Skeletal muscle satellite cell (primary cell): Measurements from ENCODE around the gene NFKBIL1.

ENCODE experiments used
- H3K27me3 ChIP-seq: 2 replicates; pipeline ENCODE4 v1.7.0; 2013; ENCODE audit warnings: low read length; ENCODE audit not compliant: control insufficient read depth, insufficient read depth
- H3K36me3 ChIP-seq: 2 replicates; pipeline ENCODE4 v1.7.0; 2013; ENCODE audit warnings: mild to moderate bottlenecking, control low read depth, low read length; ENCODE audit not compliant: insufficient read depth
- H3K4me1 ChIP-seq: 2 replicates; pipeline ENCODE4 v1.7.0; 2013; ENCODE audit warnings: low read length; ENCODE audit not compliant: control insufficient read depth, insufficient read depth
- H3K4me2 ChIP-seq: 2 replicates; pipeline ENCODE4 v1.7.0; 2013; ENCODE audit warnings: mild to moderate bottlenecking, low read length
- H3K4me3 ChIP-seq: 2 replicates; pipeline ENCODE4 v1.7.0; 2013; ENCODE audit warnings: low read length
- H3K9ac ChIP-seq: 2 replicates; pipeline ENCODE4 v1.7.0; 2013; ENCODE audit warnings: mild to moderate bottlenecking, low read depth, low read length, moderate library complexity
- H3K9me3 ChIP-seq: replicated peaks from 2 replicates; pipeline ENCODE4 v1.7.0; 2013; ENCODE audit warnings: mild to moderate bottlenecking, control low read depth, low read length

The NFKBIL1 gene

DNA sequence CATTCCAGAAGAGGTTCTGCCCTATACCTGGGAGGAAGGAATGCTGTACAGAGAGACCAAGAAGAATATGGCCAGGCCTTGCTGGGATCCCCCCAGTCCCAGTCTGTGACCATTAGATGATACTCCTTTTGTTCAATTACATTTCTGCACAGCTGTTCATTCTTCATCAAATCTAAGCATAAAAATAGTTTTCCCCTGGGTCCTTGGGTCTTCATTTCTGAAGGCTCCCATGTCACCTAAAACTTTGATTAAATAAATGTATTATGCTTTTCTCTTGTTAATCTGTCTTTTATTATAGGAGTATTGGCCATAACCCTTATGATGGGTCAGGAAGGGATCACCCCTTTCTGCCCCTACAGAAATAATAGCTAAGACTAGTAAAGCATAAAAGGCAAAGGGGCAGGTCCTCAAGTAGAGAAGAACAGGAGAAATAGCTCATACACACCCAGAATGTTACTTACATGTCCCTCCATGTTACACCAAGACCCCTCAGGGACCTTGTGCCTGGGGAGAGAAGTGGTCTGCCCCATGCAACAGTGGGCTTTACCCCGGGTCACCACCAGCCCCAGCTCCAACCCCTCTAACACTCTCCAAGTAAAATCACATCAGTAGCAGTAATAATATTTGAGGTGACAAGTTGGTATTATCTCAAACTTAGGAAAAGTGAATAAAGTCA, 22.6 kb downstream of the NFKBIL1 start:
- no peak overlapping the region for H3K4me2 ChIP-seq
- no peaks in the 10 kb centered on the region for H3K4me1 ChIP-seq
- H3K4me3 ChIP-seq: no peak overlapping the region
- peaks cover 3% of the 10 kb centered on the region for H3K27me3 ChIP-seq
- H3K36me3 ChIP-seq: no peaks in the 10 kb centered on the region
- H3K9me3 ChIP-seq: no peaks in the 10 kb centered on the region
- H3K9ac ChIP-seq: no peak overlapping the region

DNA sequence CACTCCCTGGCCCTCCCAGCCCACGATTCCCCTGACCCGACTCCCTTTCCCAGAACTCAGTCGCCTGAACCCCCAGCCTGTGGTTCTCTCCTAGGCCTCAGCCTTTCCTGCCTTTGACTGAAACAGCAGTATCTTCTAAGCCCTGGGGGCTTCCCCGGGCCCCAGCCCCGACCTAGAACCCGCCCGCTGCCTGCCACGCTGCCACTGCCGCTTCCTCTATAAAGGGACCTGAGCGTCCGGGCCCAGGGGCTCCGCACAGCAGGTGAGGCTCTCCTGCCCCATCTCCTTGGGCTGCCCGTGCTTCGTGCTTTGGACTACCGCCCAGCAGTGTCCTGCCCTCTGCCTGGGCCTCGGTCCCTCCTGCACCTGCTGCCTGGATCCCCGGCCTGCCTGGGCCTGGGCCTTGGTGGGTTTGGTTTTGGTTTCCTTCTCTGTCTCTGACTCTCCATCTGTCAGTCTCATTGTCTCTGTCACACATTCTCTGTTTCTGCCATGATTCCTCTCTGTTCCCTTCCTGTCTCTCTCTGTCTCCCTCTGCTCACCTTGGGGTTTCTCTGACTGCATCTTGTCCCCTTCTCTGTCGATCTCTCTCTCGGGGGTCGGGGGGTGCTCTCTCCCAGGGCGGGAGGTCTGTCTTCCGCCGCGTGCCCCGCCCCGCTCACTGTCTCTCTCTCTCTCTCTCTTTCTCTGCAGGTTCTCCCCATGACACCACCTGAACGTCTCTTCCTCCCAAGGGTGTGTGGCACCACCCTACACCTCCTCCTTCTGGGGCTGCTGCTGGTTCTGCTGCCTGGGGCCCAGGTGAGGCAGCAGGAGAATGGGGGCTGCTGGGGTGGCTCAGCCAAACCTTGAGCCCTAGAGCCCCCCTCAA, 24.9 kb downstream of the NFKBIL1 start, which contains the start of gene LTA:
Gene LTA, plus strand, starts transcription at position 249 of the 871 bp plus-strand sequence. Its CDS starts 454 bp downstream, at position 703.
- peaks cover 12% of the 10 kb centered on the region for H3K27me3 ChIP-seq
- H3K4me3 ChIP-seq: no peak within 1 kb of the TSS
- H3K4me2 ChIP-seq: no peak within 1 kb of the TSS
- H3K9ac ChIP-seq: no peak within 1 kb of the TSS
- no peaks in the 10 kb centered on the region for H3K9me3 ChIP-seq
- H3K36me3 ChIP-seq: no peaks in the 10 kb centered on the region
- peaks cover 4% of the 10 kb centered on the region for H3K4me1 ChIP-seq

DNA sequence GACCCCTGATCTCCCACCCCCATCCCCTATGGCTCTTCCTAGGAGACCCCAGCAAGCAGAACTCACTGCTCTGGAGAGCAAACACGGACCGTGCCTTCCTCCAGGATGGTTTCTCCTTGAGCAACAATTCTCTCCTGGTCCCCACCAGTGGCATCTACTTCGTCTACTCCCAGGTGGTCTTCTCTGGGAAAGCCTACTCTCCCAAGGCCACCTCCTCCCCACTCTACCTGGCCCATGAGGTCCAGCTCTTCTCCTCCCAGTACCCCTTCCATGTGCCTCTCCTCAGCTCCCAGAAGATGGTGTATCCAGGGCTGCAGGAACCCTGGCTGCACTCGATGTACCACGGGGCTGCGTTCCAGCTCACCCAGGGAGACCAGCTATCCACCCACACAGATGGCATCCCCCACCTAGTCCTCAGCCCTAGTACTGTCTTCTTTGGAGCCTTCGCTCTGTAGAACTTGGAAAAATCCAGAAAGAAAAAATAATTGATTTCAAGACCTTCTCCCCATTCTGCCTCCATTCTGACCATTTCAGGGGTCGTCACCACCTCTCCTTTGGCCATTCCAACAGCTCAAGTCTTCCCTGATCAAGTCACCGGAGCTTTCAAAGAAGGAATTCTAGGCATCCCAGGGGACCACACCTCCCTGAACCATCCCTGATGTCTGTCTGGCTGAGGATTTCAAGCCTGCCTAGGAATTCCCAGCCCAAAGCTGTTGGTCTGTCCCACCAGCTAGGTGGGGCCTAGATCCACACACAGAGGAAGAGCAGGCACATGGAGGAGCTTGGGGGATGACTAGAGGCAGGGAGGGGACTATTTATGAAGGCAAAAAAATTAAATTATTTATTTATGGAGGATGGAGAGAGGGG, 26.1 kb downstream of the NFKBIL1 start:
- no peak overlapping the region for H3K9ac ChIP-seq
- H3K9me3 ChIP-seq: no peaks in the 10 kb centered on the region
- no peak overlapping the region for H3K4me3 ChIP-seq
- no peak overlapping the region for H3K4me2 ChIP-seq
- no peaks in the 10 kb centered on the region for H3K36me3 ChIP-seq
- peaks cover 4% of the 10 kb centered on the region for H3K4me1 ChIP-seq
- peaks cover 12% of the 10 kb centered on the region for H3K27me3 ChIP-seq

DNA sequence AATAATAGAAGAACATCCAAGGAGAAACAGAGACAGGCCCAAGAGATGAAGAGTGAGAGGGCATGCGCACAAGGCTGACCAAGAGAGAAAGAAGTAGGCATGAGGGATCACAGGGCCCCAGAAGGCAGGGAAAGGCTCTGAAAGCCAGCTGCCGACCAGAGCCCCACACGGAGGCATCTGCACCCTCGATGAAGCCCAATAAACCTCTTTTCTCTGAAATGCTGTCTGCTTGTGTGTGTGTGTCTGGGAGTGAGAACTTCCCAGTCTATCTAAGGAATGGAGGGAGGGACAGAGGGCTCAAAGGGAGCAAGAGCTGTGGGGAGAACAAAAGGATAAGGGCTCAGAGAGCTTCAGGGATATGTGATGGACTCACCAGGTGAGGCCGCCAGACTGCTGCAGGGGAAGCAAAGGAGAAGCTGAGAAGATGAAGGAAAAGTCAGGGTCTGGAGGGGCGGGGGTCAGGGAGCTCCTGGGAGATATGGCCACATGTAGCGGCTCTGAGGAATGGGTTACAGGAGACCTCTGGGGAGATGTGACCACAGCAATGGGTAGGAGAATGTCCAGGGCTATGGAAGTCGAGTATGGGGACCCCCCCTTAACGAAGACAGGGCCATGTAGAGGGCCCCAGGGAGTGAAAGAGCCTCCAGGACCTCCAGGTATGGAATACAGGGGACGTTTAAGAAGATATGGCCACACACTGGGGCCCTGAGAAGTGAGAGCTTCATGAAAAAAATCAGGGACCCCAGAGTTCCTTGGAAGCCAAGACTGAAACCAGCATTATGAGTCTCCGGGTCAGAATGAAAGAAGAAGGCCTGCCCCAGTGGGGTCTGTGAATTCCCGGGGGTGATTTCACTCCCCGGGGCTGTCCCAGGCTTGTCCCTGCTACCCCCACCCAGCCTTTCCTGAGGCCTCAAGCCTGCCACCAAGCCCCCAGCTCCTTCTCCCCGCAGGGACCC, 27.0 kb downstream of the NFKBIL1 start:
- H3K4me3 ChIP-seq: no peak overlapping the region
- H3K36me3 ChIP-seq: no peaks in the 10 kb centered on the region
- no peak overlapping the region for H3K4me2 ChIP-seq
- H3K4me1 ChIP-seq: peaks cover 4% of the 10 kb centered on the region
- peaks cover 12% of the 10 kb centered on the region for H3K27me3 ChIP-seq
- H3K9me3 ChIP-seq: no peaks in the 10 kb centered on the region
- H3K9ac ChIP-seq: no peak overlapping the region

DNA sequence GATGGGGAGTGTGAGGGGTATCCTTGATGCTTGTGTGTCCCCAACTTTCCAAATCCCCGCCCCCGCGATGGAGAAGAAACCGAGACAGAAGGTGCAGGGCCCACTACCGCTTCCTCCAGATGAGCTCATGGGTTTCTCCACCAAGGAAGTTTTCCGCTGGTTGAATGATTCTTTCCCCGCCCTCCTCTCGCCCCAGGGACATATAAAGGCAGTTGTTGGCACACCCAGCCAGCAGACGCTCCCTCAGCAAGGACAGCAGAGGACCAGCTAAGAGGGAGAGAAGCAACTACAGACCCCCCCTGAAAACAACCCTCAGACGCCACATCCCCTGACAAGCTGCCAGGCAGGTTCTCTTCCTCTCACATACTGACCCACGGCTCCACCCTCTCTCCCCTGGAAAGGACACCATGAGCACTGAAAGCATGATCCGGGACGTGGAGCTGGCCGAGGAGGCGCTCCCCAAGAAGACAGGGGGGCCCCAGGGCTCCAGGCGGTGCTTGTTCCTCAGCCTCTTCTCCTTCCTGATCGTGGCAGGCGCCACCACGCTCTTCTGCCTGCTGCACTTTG, 28.0 kb downstream of the NFKBIL1 start, which contains the start of gene TNF:
Gene TNF, plus strand, starts transcription at position 231 of the 567 bp plus-strand sequence. Its CDS starts 177 bp downstream, at position 408.
- Histone ChIP-seq H3K9me3 (no peaks in the 10 kb centered on the region), H3K4me3 (no peak within 1 kb of the TSS), H3K36me3 (no peaks in the 10 kb centered on the region), H3K4me1 (peaks cover 4% of the 10 kb centered on the region), H3K27me3 (peaks cover 12% of the 10 kb centered on the region), H3K9ac (no peak within 1 kb of the TSS), H3K4me2 (no peak within 1 kb of the TSS)

DNA sequence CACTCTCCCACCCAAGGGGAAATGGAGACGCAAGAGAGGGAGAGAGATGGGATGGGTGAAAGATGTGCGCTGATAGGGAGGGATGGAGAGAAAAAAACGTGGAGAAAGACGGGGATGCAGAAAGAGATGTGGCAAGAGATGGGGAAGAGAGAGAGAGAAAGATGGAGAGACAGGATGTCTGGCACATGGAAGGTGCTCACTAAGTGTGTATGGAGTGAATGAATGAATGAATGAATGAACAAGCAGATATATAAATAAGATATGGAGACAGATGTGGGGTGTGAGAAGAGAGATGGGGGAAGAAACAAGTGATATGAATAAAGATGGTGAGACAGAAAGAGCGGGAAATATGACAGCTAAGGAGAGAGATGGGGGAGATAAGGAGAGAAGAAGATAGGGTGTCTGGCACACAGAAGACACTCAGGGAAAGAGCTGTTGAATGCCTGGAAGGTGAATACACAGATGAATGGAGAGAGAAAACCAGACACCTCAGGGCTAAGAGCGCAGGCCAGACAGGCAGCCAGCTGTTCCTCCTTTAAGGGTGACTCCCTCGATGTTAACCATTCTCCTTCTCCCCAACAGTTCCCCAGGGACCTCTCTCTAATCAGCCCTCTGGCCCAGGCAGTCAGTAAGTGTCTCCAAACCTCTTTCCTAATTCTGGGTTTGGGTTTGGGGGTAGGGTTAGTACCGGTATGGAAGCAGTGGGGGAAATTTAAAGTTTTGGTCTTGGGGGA, 28.7 kb downstream of the NFKBIL1 start:
- H3K4me3 ChIP-seq: no peak overlapping the region
- no peaks in the 10 kb centered on the region for H3K9me3 ChIP-seq
- peaks cover 12% of the 10 kb centered on the region for H3K27me3 ChIP-seq
- H3K36me3 ChIP-seq: no peaks in the 10 kb centered on the region
- H3K4me2 ChIP-seq: no peak overlapping the region
- no peak overlapping the region for H3K9ac ChIP-seq
- peaks cover 4% of the 10 kb centered on the region for H3K4me1 ChIP-seq

DNA sequence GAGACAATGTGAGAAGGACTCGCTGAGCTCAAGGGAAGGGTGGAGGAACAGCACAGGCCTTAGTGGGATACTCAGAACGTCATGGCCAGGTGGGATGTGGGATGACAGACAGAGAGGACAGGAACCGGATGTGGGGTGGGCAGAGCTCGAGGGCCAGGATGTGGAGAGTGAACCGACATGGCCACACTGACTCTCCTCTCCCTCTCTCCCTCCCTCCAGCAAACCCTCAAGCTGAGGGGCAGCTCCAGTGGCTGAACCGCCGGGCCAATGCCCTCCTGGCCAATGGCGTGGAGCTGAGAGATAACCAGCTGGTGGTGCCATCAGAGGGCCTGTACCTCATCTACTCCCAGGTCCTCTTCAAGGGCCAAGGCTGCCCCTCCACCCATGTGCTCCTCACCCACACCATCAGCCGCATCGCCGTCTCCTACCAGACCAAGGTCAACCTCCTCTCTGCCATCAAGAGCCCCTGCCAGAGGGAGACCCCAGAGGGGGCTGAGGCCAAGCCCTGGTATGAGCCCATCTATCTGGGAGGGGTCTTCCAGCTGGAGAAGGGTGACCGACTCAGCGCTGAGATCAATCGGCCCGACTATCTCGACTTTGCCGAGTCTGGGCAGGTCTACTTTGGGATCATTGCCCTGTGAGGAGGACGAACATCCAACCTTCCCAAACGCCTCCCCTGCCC, 29.6 kb downstream of the NFKBIL1 start:
- Histone ChIP-seq H3K9ac (no peak overlapping the region), H3K9me3 (no peaks in the 10 kb centered on the region), H3K4me3 (no peak overlapping the region), H3K36me3 (no peaks in the 10 kb centered on the region), H3K27me3 (peaks cover 12% of the 10 kb centered on the region), H3K4me1 (peaks cover 12% of the 10 kb centered on the region), H3K4me2 (no peak overlapping the region)

DNA sequence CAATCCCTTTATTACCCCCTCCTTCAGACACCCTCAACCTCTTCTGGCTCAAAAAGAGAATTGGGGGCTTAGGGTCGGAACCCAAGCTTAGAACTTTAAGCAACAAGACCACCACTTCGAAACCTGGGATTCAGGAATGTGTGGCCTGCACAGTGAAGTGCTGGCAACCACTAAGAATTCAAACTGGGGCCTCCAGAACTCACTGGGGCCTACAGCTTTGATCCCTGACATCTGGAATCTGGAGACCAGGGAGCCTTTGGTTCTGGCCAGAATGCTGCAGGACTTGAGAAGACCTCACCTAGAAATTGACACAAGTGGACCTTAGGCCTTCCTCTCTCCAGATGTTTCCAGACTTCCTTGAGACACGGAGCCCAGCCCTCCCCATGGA, 30.2 kb downstream of the NFKBIL1 start:
- Histone ChIP-seq H3K4me3 (no peak overlapping the region), H3K4me2 (no peak overlapping the region), H3K36me3 (no peaks in the 10 kb centered on the region), H3K4me1 (peaks cover 12% of the 10 kb centered on the region), H3K27me3 (peaks cover 12% of the 10 kb centered on the region), H3K9ac (no peak overlapping the region), H3K9me3 (no peaks in the 10 kb centered on the region)

DNA sequence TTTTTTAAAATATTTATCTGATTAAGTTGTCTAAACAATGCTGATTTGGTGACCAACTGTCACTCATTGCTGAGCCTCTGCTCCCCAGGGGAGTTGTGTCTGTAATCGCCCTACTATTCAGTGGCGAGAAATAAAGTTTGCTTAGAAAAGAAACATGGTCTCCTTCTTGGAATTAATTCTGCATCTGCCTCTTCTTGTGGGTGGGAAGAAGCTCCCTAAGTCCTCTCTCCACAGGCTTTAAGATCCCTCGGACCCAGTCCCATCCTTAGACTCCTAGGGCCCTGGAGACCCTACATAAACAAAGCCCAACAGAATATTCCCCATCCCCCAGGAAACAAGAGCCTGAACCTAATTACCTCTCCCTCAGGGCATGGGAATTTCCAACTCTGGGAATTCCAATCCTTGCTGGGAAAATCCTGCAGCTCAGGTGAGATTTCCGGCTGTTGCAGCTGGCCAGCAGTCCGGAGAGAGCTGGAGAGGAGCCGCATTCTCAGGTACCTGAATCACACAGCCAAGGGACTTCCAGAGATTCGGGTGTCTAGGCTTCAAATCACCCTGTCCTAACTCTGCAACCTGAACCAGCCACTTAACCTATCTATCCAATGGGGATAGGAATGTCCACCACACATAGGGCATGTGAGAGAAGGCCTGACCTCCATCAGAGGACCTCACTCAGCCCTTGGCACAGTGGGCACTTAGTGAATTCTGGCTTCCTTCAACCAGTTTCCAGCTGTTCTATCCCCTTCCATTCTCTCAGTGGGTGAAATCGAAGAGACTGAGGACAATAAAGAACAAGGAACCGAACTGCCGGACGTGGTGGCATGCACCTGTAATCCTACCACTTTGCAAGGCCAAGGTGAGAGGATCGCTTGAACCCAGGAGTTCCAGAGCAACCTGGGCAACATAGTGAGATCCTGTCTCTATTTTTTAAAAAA, 31.0 kb downstream of the NFKBIL1 start:
- no peaks in the 10 kb centered on the region for H3K9me3 ChIP-seq
- H3K27me3 ChIP-seq: peaks cover 12% of the 10 kb centered on the region
- no peak overlapping the region for H3K9ac ChIP-seq
- no peak overlapping the region for H3K4me2 ChIP-seq
- H3K4me1 ChIP-seq: peaks cover 12% of the 10 kb centered on the region
- no peak overlapping the region for H3K4me3 ChIP-seq
- H3K36me3 ChIP-seq: no peaks in the 10 kb centered on the region
